ENCODE measurements around the gene ADAMTS16.

GRCh38 chr5:5258564-5258963 lies 118.4 kb downstream of the ADAMTS16 start:
- TF ChIP-seq CTCF (conservative IDR thresholded peaks at IDR 0.05; ENCODE audit: low read depth, low read length) (no peak), EZH2 (IDR thresholded peaks at IDR 0.05; ENCODE audit: borderline replicate concordance, low read depth, low read length, poor library complexity, severe bottlenecking) (no peak)
